GM10266 (cell line): ENCODE results near the gene RERE.
A peak's percentile ranks its signal among the peaks of the same experiment; 100 is the strongest.

Experiments used
- DNase-seq: peaks from one replicate; pipeline ENCODE4 v3.0.0; 2012; ENCODE audit errors: extremely low spot score
- CTCF ChIP-seq: IDR thresholded peaks from 2 replicates; pipeline ENCODE4 v1.5.1; 2012; ENCODE audit warnings: mild to moderate bottlenecking, low read depth; ENCODE audit not compliant: control insufficient read depth, insufficient read depth; ENCODE audit errors: missing control alignments

The RERE gene

GRCh38 chr1:8800416-8800815, 17.0 kb downstream of the RERE start:
- no peak for DNase-seq
- no peak for TF ChIP-seq CTCF

- no peak for TF ChIP-seq CTCF
- no peak for DNase-seq
These were observed 20.2 kb downstream of the RERE start for GRCh38 chr1:8797216-8797615.

GRCh38 chr1:8796812-8797211, 20.6 kb downstream of the RERE start:
- no peak for DNase-seq
- no peak for TF ChIP-seq CTCF

- peak; percentile 5 for TF ChIP-seq CTCF
- DNase-seq: no peak
These were observed 22.8 kb downstream of the RERE start for GRCh38 chr1:8794605-8795004.

- no peak for DNase-seq
- no peak for TF ChIP-seq CTCF
These were observed 25.6 kb downstream of the RERE start for GRCh38 chr1:8791819-8792218.

- no peak for TF ChIP-seq CTCF
- DNase-seq: no peak
These were observed 26.5 kb downstream of the RERE start for GRCh38 chr1:8790987-8791386.

- DNase-seq: no peak
- TF ChIP-seq CTCF: no peak
These were observed 27.0 kb downstream of the RERE start for GRCh38 chr1:8790478-8790877.
